Measurements from ENCODE around the gene KIF1B.

The KIF1B gene

DNA sequence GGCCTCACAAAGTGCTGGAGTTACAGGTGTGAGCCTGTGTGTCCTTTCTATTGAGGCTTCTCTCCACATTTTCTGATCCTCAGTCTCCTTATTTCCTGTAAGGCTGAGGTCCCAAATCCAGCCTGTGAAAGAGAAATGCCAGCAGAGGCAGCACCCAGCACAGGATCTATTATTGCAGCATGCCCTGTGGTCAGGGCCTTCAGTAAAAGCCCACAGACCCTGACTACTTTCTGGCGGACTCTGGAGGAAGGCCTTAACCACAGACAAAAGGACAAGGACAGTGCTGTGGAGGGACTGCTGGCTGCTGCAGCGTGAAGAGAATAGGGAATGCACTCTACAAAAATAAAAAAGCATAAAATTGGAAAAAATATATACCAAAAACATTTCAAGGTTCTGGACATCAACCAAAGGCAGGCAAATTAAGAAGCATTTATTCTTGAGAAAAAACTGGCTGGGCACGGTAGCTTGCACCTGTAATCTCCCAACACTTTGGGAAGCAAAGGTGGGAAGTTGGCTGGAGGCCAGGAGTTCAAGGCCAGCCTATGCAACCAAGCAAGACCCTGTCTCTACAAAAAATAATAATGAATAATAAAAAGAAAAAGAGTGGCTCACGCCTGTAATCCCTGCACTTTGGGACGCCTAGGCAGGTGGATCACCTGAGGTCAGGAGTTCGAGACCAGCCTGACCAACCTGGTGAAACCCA, 179.1 kb downstream of the KIF1B start:
- H2AFZ ChIP-seq (ENCODE audit: low read depth, low read length) = no peak overlapping the region
- ATAC-seq (ENCODE audit: insufficient read depth, low read depth) (no peak), DNase-seq (no peak)
- no peak overlapping the region for H3K4me3 ChIP-seq (ENCODE audit: low read depth in 1 of 2, low read length in 2 of 2)
- no peaks in the 10 kb centered on the region for H3K9me3 ChIP-seq (ENCODE audit: insufficient read depth, low read length, severe bottlenecking)
- H3K79me2 ChIP-seq (ENCODE audit: insufficient read depth, low read length) = no peaks in the 10 kb centered on the region
- no peak overlapping the region for H3K4me2 ChIP-seq (ENCODE audit: insufficient read depth, low read length)
- H4K20me1 ChIP-seq (ENCODE audit: insufficient read depth, low read length) = no peaks in the 10 kb centered on the region
- H3K36me3 ChIP-seq (ENCODE audit: insufficient read depth, low read length) = no peaks in the 10 kb centered on the region
- no peaks in the 10 kb centered on the region for H3K27me3 ChIP-seq (ENCODE audit: insufficient read depth, low read length, poor library complexity)
- H3K27ac ChIP-seq (ENCODE audit: low read length) = no peak overlapping the region
- no peak for TF ChIP-seq CTCF (IDR thresholded peaks at IDR 0.05; ENCODE audit: borderline replicate concordance, extremely low read depth, low read length, poor library complexity, severe bottlenecking)
- no peak for TF ChIP-seq EZH2 (IDR thresholded peaks at IDR 0.05; ENCODE audit: borderline replicate concordance, low read depth, low read length, severe bottlenecking)
- H3K4me1 ChIP-seq (ENCODE audit: insufficient read depth, low read length) = peaks cover 23% of the 10 kb centered on the region
- H3K9ac ChIP-seq (ENCODE audit: low read depth, low read length) = no peak overlapping the region

GRCh38 chr1:10396870-10397269, 186.5 kb downstream of the KIF1B start:
- no peaks in the 10 kb centered on the region for H3K27me3 ChIP-seq (ENCODE audit: insufficient read depth, low read length, poor library complexity)
- H3K27ac ChIP-seq (ENCODE audit: low read length) = no peak overlapping the region
- no peak overlapping the region for H3K9ac ChIP-seq (ENCODE audit: low read depth, low read length)
- no peak overlapping the region for H3K4me3 ChIP-seq (ENCODE audit: low read depth in 1 of 2, low read length in 2 of 2)
- H3K79me2 ChIP-seq (ENCODE audit: insufficient read depth, low read length) = peaks cover 27% of the 10 kb centered on the region
- TF ChIP-seq CTCF (IDR thresholded peaks at IDR 0.05; ENCODE audit: borderline replicate concordance, extremely low read depth, low read length, poor library complexity, severe bottlenecking) (no peak), EZH2 (IDR thresholded peaks at IDR 0.05; ENCODE audit: borderline replicate concordance, low read depth, low read length, severe bottlenecking) (no peak)
- peaks cover 20% of the 10 kb centered on the region for H4K20me1 ChIP-seq (ENCODE audit: insufficient read depth, low read length)
- peaks cover 17% of the 10 kb centered on the region for H3K36me3 ChIP-seq (ENCODE audit: insufficient read depth, low read length)
- ATAC-seq (ENCODE audit: insufficient read depth, low read depth) (no peak), DNase-seq (no peak)
- no peaks in the 10 kb centered on the region for H3K9me3 ChIP-seq (ENCODE audit: insufficient read depth, low read length, severe bottlenecking)
- no peak overlapping the region for H3K4me2 ChIP-seq (ENCODE audit: insufficient read depth, low read length)
- peaks cover 39% of the 10 kb centered on the region for H3K4me1 ChIP-seq (ENCODE audit: insufficient read depth, low read length)
- H2AFZ ChIP-seq (ENCODE audit: low read depth, low read length) = no peak overlapping the region

DNA sequence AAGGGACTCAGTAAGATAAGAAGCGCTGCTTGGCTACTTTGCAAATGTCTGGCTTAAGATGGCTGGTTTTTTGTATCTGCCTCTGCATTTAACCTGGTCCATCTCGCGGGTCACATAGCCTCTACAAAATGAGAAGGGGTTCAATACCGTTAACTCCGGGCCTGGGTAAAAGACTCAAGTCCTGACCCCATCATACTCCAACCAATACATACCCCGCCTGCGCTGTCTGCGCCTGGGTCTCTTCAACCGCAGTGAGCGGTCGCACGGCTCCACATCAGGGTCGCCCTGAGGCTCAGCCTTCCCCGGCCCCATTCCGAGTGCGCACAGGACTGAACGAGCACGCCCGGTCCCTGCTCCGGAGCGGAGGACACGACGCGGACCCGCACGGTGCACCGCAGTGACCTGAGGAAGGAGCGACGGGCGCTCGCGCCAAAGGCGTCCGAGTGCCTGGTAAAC, 187.9 kb downstream of the KIF1B start:
- ATAC-seq (ENCODE audit: insufficient read depth, low read depth) (peak; percentile 67), DNase-seq (no peak)
- peaks cover 20% of the 10 kb centered on the region for H4K20me1 ChIP-seq (ENCODE audit: insufficient read depth, low read length)
- peak overlapping the region; percentile 67 for H3K9ac ChIP-seq (ENCODE audit: low read depth, low read length)
- peak overlapping the region; percentile 84 for H3K4me2 ChIP-seq (ENCODE audit: insufficient read depth, low read length)
- no peaks in the 10 kb centered on the region for H3K27me3 ChIP-seq (ENCODE audit: insufficient read depth, low read length, poor library complexity)
- H3K4me3 ChIP-seq (ENCODE audit: low read depth in 1 of 2, low read length in 2 of 2) = peak overlapping the region; percentile 40 to 82; a peak in 3 of 4 replicates
- no peaks in the 10 kb centered on the region for H3K9me3 ChIP-seq (ENCODE audit: insufficient read depth, low read length, severe bottlenecking)
- peaks cover 32% of the 10 kb centered on the region for H3K79me2 ChIP-seq (ENCODE audit: insufficient read depth, low read length)
- H2AFZ ChIP-seq (ENCODE audit: low read depth, low read length) = peak overlapping the region; percentile 92
- TF ChIP-seq CTCF (IDR thresholded peaks at IDR 0.05; ENCODE audit: borderline replicate concordance, extremely low read depth, low read length, poor library complexity, severe bottlenecking) (no peak), EZH2 (IDR thresholded peaks at IDR 0.05; ENCODE audit: borderline replicate concordance, low read depth, low read length, severe bottlenecking) (no peak)
- peaks cover 39% of the 10 kb centered on the region for H3K4me1 ChIP-seq (ENCODE audit: insufficient read depth, low read length)
- H3K36me3 ChIP-seq (ENCODE audit: insufficient read depth, low read length) = peaks cover 29% of the 10 kb centered on the region
- peak overlapping the region; percentile 75 for H3K27ac ChIP-seq (ENCODE audit: low read length)
